HepG2 (cell line): ENCODE data around the gene CDH13. TPM values are rescaled to one million over a fixed set of nuclear protein-coding genes. Genes with fewer than 3 reads are reported as not detected.

Experiments used
- ATAC-seq: fragments of 200-7000 bp; cut with Tn5 transposase; 3 replicates; pipeline ENCODE4 v1.9.1; 2020; ENCODE audit warnings: mild to moderate bottlenecking, moderate library complexity
- BruUV-seq: library from RNA; stranded (reverse); fragments of 400-500 nt; replicated peaks from 2 replicates; lab custom pipeline; 2021; lab: Mats Ljungman, UMichigan
- CTCF ChIA-PET: fragments of 300-600 bp; formaldehyde crosslinking; extraction: SDS; loops from one replicate; lab custom pipeline; 2021; ENCODE audit warnings: low total read pairs, inconsistent platforms, low intra/inter-chr PET ratio; lab: Yijun Ruan, JAX
- POLR2A ChIA-PET: fragments of 350-600 bp; sonication (Branson Sonifier 250); formaldehyde crosslinking; loops from one replicate; lab custom pipeline; 2020; ENCODE audit warnings: antibody characterized with exemption, inconsistent platforms; lab: Yijun Ruan, JAX
- DNase-seq: peaks from one replicate; pipeline ENCODE4 v3.0.0-alpha.2; 2015; ENCODE audit warnings: low spot score
- FAIRE-seq: peaks from 3 replicates; lab custom pipeline; 2011; peaks lifted over from hg19 to GRCh38; lab: Jason Lieb, UNC
- H2AFZ ChIP-seq: one replicate; pipeline ENCODE4 v1.6.1; 2011; ENCODE audit warnings: low read length, inconsistent platforms
- H3K27ac ChIP-seq: fragments of 300-600 bp; 3 replicates; pipeline ENCODE4 v1.8.0; 2011; ENCODE audit warnings: mixed run types, mild to moderate bottlenecking, mixed read lengths, low read length, inconsistent platforms; ENCODE audit not compliant: insufficient read depth; ENCODE audit errors: extremely low read length
- H3K27me3 ChIP-seq, 2 experiments: fragments of 200-600 bp in 1 of 2; 2 replicates in 1 of 2; 3 replicates in 1 of 2; pipeline versions ENCODE4 v1.6.0 to v1.8.0; 2011; ENCODE audit warnings: low read length in 2 of 2, mild to moderate bottlenecking in 2 of 2, moderate library complexity in 2 of 2, inconsistent platforms in 1 of 2; ENCODE audit not compliant: insufficient read depth in 2 of 2, control insufficient read depth in 1 of 2
- H3K36me3 ChIP-seq, 2 experiments: fragments of 200-600 bp in 1 of 2; replicated peaks in 1 of 2; 2 replicates in 1 of 2; 3 replicates in 1 of 2; pipeline versions ENCODE4 v1.5.1 to v1.8.0; 2011; ENCODE audit warnings: low read length in 2 of 2, inconsistent platforms in 1 of 2; ENCODE audit not compliant: insufficient read depth in 2 of 2, control insufficient read depth in 1 of 2
- H3K4me1 ChIP-seq: 2 replicates; pipeline ENCODE4 v1.5.1; 2012; ENCODE audit warnings: low read length, inconsistent platforms; ENCODE audit not compliant: insufficient read depth
- H3K4me2 ChIP-seq: 2 replicates; pipeline ENCODE4 v1.6.0; 2011; ENCODE audit warnings: low read depth, low read length, inconsistent platforms
- H3K4me3 ChIP-seq, 3 experiments: fragments of 200-600 bp in 1 of 3; sonication (generic), shearing (Covaris generic) in 1 of 3; replicated peaks in 1 of 3; 2 replicates each; pipeline ENCODE4 v1.5.1; 2011 to 2016; ENCODE audit warnings: low read length in 3 of 3, inconsistent platforms in 2 of 3, low read depth in 2 of 3, mild to moderate bottlenecking in 2 of 3, control low read depth in 1 of 3, mixed read lengths in 1 of 3; ENCODE audit not compliant: insufficient read depth in 1 of 3
- H3K79me2 ChIP-seq: one replicate; pipeline ENCODE4 v1.6.1; 2011; ENCODE audit warnings: low read length, inconsistent platforms; ENCODE audit not compliant: insufficient read depth
- H3K9ac ChIP-seq: 2 replicates; pipeline ENCODE4 v1.6.0; 2011; ENCODE audit warnings: mild to moderate bottlenecking, low read depth, low read length, inconsistent platforms; ENCODE audit not compliant: insufficient read depth
- H3K9me3 ChIP-seq: 2 replicates; pipeline ENCODE4 v1.5.1; 2012; ENCODE audit warnings: mild to moderate bottlenecking, low read length
- H4K20me1 ChIP-seq: 2 replicates; pipeline ENCODE4 v1.6.0; 2011; ENCODE audit warnings: inconsistent platforms, mild to moderate bottlenecking, low read length, moderate library complexity; ENCODE audit not compliant: insufficient read depth
- ARNT ChIP-seq: fragments of 450-650 bp; IDR thresholded peaks from 2 replicates; pipeline ENCODE4 v1.6.1; 2017
- ATF3 ChIP-seq: sonication (generic); formaldehyde crosslinking; IDR thresholded peaks from 2 replicates; pipeline ENCODE4 v1.4.0; 2020; ENCODE audit warnings: missing genetic modification reagents
- EED ChIP-seq: sonication (generic); formaldehyde crosslinking; IDR thresholded peaks from 2 replicates; pipeline ENCODE4 v1.5.0; 2020; ENCODE audit warnings: mild to moderate bottlenecking, missing genetic modification reagents
- HCFC1 ChIP-seq: fragments of 150-350 bp; IDR thresholded peaks from 2 replicates; pipeline ENCODE4 v1.6.1; 2014; ENCODE audit warnings: low read depth, low read length
- HNRNPL ChIP-seq: fragments of 200-400 bp; formaldehyde crosslinking; IDR thresholded peaks from 2 replicates; pipeline ENCODE4 v1.6.1; 2017; ENCODE audit warnings: mild to moderate bottlenecking, low read depth, low read length
- HNRNPLL ChIP-seq: fragments of 200-400 bp; formaldehyde crosslinking; IDR thresholded peaks from 2 replicates; pipeline ENCODE4 v1.6.1; 2017; ENCODE audit warnings: mild to moderate bottlenecking, low read depth, low read length; ENCODE audit not compliant: poor library complexity, severe bottlenecking
- MEIS2 ChIP-seq: sonication (generic); formaldehyde crosslinking; IDR thresholded peaks from 2 replicates; pipeline ENCODE4 v1.9.0; 2021; ENCODE audit warnings: mild to moderate bottlenecking, missing genetic modification reagents
- NCOR1 ChIP-seq: fragments of 200-600 bp; sonication (generic); IDR thresholded peaks from 2 replicates; pipeline ENCODE4 v1.7.0; 2017; ENCODE audit warnings: antibody characterized with exemption, low read length, borderline replicate concordance
- SETDB1 ChIP-seq: sonication (generic); formaldehyde crosslinking; IDR thresholded peaks from 2 replicates; pipeline ENCODE4 v1.5.1; 2020; ENCODE audit warnings: missing genetic modification reagents, mild to moderate bottlenecking, borderline replicate concordance
- ZBTB42 ChIP-seq: sonication (generic); formaldehyde crosslinking; IDR thresholded peaks from 2 replicates; pipeline ENCODE4 v1.5.0; 2020; ENCODE audit warnings: mild to moderate bottlenecking, missing genetic modification reagents
- ZNF142 ChIP-seq: sonication (generic); formaldehyde crosslinking; IDR thresholded peaks from 2 replicates; pipeline ENCODE4 v1.4.0; 2020; ENCODE audit warnings: missing genetic modification reagents
- ZNF431 ChIP-seq: sonication (generic); formaldehyde crosslinking; IDR thresholded peaks from 2 replicates; pipeline ENCODE4 v1.9.0; 2022; ENCODE audit warnings: missing genetic modification reagents, low read depth, mild to moderate bottlenecking, borderline replicate concordance
- ZNF510 ChIP-seq: sonication (generic); formaldehyde crosslinking; IDR thresholded peaks from 2 replicates; pipeline ENCODE4 v1.4.0; 2020; ENCODE audit warnings: low read depth, mild to moderate bottlenecking, missing genetic modification reagents
- ZNF691 ChIP-seq: sonication (generic); formaldehyde crosslinking; IDR thresholded peaks from 2 replicates; pipeline ENCODE4 v1.4.0; 2020; ENCODE audit warnings: missing genetic modification reagents, low read depth, mild to moderate bottlenecking, borderline replicate concordance
- ZNF816 ChIP-seq: sonication (generic); formaldehyde crosslinking; IDR thresholded peaks from 2 replicates; pipeline ENCODE4 v1.8.0; 2022; ENCODE audit warnings: missing genetic modification reagents, mild to moderate bottlenecking, borderline replicate concordance
- WGBS: methylation state at CpG from one replicate; pipeline ENCODE4 v1.1.6; 2017; ENCODE audit warnings: low lambda C conversion rate; 5-methylcytosine and 5-hydroxymethylcytosine counted together
- in situ Hi-C: cut with HindIII; loops from 2 replicates; pipeline ENCODE4 v1.10.0; 2017; ENCODE audit warnings: low pct_unique_long_range_greater_than_20kb; ENCODE audit not compliant: extremely low pct_ligation_motif_present
- intact Hi-C: fragments of 100-400 bp; cut with micrococcal nuclease; formaldehyde crosslinking; loops from one replicate; pipeline ENCODE4 v1.10.0; 2022; ENCODE audit not compliant: unreplicated experiment
- polyA plus RNA-seq, 8 experiments: library from polyadenylated mRNA; depleted of rRNA in 3 of 8; stranded (reverse) in 7 of 8; unstranded in 1 of 8; fragments of >200 nt; fragmentation: Illumina TruSeq in 4 of 8; extraction: Trizol in 4 of 8; gene quantifications; 2 replicates each; pipeline versions ENCODE4 v1.2.1 to v1.2.3, GENCODE V29; 2011 to 2016; ENCODE audit warnings: low read depth in 4 of 8, missing spikeins in 1 of 8, mixed read lengths in 1 of 8; ENCODE audit not compliant: insufficient read depth in 1 of 8
- total RNA-seq, 5 experiments: library from RNA; depleted of rRNA; stranded (reverse); fragments of >200 nt; fragmentation: Illumina TruSeq; extraction: Trizol; gene quantifications; 2 replicates each; pipeline ENCODE4 v1.2.3, GENCODE V29; 2016; ENCODE audit warnings: low read depth in 1 of 5

CDH13 gene
- total and polyA plus RNA-seq, 2 of the 13 experiments (the other 11 are each of a cell fraction or from before 2014, with no cell fraction given), result not detected

- Histone ChIP-seq H3K4me2 (no peak overlapping the region), H3K27me3 (peaks cover 0 to 5% of the 10 kb centered on the region in 2 experiments; a peak in 2 of 5 replicates), H3K9me3 (no peaks in the 10 kb centered on the region), H3K4me1 (no peaks in the 10 kb centered on the region), H4K20me1 (no peaks in the 10 kb centered on the region), H2AFZ (no peak overlapping the region), H3K27ac (no peak overlapping the region), H3K79me2 (no peaks in the 10 kb centered on the region), H3K4me3 (no peak overlapping the region), H3K36me3 (no peaks in the 10 kb centered on the region), H3K9ac (no peak overlapping the region)
- intact Hi-C loops (no loop called here), in situ Hi-C loops (no loop called here)
- BruUV-seq, result no TSS peak
- TF ChIP-seq ATF3 (CRISPR knock-in tag), result no peak
- TF ChIP-seq EED, result no peak
- TF ChIP-seq ZNF510 (CRISPR knock-in tag), result no peak
- TF ChIP-seq ZBTB42, result no peak
- no peak for TF ChIP-seq NCOR1
- no peak for TF ChIP-seq MEIS2
- TF ChIP-seq ZNF816 (CRISPR knock-in tag), result no peak
- no peak for TF ChIP-seq HNRNPLL
- no peak for TF ChIP-seq SETDB1 (CRISPR knock-in tag)
- TF ChIP-seq ARNT, result no peak
- TF ChIP-seq ZNF431 (CRISPR knock-in tag), result no peak
- TF ChIP-seq HNRNPL, result no peak
- no peak for TF ChIP-seq ZNF142 (CRISPR knock-in tag)
- TF ChIP-seq HCFC1, result no peak
- no peak for TF ChIP-seq ZNF691 (CRISPR knock-in tag)
- FAIRE-seq (no peak), DNase-seq (no peak), ATAC-seq (no peak)
- ChIA-PET CTCF (no interaction called here), POLR2A (no interaction called here)
- WGBS, result 1% methylated on average over 3 of the region's 3 CpGs
Measured at GRCh38 chr16:82716361-82716855, 89.6 kb downstream of the CDH13 start.
